ENCODE data around the gene C16orf92. TPM values are rescaled to one million over a fixed set of nuclear protein-coding genes. Genes with fewer than 3 reads are reported as not detected.
"Not testable (repeated sequence)": the region's sequence is repeated elsewhere in the genome, so short reads cannot be mapped to it uniquely, and the experiment has no call there.

Gene C16orf92
- total RNA-seq, 1 donor from 2014 or later = not detected

DNA sequence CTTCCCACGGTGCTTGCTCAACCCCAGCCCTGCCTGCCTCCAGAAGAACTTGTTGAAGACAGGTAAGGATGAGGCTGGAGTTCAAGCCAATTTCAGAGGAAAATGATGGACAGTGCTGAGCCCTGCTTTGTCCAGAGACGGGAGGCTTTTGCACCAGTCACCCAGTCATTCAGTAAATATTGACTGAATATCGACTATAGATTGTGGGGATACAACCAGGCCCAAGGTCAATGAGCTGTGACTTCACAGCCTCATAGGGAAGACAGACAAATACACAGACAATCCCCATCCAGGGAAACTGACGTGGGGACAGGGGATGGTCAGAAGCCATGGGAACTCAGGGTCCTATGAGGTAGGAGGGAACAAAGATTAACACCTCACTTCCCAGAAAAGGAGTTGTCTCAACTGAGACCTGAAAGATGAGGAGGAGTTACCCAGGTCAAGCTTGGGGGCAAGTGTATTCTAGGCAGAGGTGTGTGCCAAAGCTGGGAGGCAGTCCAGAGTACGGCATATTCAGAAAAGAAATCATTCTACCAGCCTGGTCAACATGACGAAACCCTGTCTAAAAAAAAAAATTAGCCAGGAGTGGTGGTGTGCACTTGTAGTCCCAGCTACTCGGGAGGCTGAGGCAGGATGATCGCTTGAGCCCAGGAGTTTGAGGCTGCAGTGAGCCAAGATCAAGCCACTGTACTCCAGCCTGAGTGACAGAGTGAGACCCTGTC lies 6.3 kb upstream of the C16orf92 start:
- H3K4me1 Mint-ChIP-seq (ENCODE audit: low read depth, unreplicated experiment) = peaks cover 5% of the 10 kb centered on the region
- Histone ChIP-seq H3K79me2 (ENCODE audit: insufficient read depth, low read length) (no peaks in the 10 kb centered on the region), H3K9ac (ENCODE audit: low read length) (no peak overlapping the region), H3K27me3 (ENCODE audit: insufficient read depth, low read length) (peaks cover under 1% of the 10 kb centered on the region), H4K20me1 (ENCODE audit: insufficient read depth, low read length) (no peaks in the 10 kb centered on the region), H3K9me3 (ENCODE audit: insufficient read depth, low read depth, low read length) (no peaks in the 10 kb centered on the region), H3K4me2 (ENCODE audit: low read length) (no peak overlapping the region), H3K27ac (ENCODE audit: low read depth, low read length) (no peak overlapping the region), H2AFZ (ENCODE audit: low read depth, low read length) (no peak overlapping the region), H3K4me1 (ENCODE audit: insufficient read depth, low read length) (no peaks in the 10 kb centered on the region), H3K4me3 (ENCODE audit: insufficient read depth, low read depth, low read length) (no peak overlapping the region), H3K36me3 (ENCODE audit: insufficient read depth, low read length) (no peaks in the 10 kb centered on the region)
- no peak overlapping the region for H3K4me3 Mint-ChIP-seq (ENCODE audit: unreplicated experiment)
- H3K36me3 Mint-ChIP-seq (ENCODE audit: low read depth, unreplicated experiment) = no peaks in the 10 kb centered on the region
- DNase-seq (ENCODE audit: low read depth) (no peak), FAIRE-seq (no peak)
- TF ChIP-seq, protein P1, sequence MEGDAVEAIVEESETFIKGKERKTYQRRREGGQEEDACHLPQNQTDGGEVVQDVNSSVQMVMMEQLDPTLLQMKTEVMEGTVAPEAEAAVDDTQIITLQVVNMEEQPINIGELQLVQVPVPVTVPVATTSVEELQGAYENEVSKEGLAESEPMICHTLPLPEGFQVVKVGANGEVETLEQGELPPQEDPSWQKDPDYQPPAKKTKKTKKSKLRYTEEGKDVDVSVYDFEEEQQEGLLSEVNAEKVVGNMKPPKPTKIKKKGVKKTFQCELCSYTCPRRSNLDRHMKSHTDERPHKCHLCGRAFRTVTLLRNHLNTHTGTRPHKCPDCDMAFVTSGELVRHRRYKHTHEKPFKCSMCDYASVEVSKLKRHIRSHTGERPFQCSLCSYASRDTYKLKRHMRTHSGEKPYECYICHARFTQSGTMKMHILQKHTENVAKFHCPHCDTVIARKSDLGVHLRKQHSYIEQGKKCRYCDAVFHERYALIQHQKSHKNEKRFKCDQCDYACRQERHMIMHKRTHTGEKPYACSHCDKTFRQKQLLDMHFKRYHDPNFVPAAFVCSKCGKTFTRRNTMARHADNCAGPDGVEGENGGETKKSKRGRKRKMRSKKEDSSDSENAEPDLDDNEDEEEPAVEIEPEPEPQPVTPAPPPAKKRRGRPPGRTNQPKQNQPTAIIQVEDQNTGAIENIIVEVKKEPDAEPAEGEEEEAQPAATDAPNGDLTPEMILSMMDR (IDR thresholded peaks at IDR 0.05; ENCODE audit: insufficient read depth, low read depth, low read length) = no peak
- TF ChIP-seq EZH2 (IDR thresholded peaks at IDR 0.05; ENCODE audit: insufficient read depth, low read length) = no peak
- H3K27me3 Mint-ChIP-seq (ENCODE audit: low read depth, unreplicated experiment) = peaks cover 16% of the 10 kb centered on the region
- H3K9me3 Mint-ChIP-seq (ENCODE audit: unreplicated experiment) = peaks cover 3% of the 10 kb centered on the region
- no peak overlapping the region for H3K27ac Mint-ChIP-seq (ENCODE audit: unreplicated experiment)

DNA sequence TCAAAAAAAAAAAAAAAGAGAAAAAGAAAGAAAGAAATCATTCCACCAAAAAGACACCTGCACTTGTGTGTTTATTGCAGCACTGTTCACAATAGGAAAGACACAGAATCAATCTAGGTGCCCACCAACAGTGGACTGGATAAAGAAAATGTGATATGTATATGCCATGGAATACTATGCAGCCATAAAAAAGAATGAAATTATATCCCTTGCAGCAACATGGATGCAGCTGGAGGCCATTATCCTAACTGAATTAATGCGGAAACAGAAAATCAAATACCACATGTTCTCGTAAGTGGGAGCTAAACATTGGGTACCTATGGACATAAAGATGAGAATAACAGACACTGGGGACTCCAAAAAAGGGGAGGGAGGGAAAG lies 5.7 kb upstream of the C16orf92 start:
- no peak overlapping the region for H3K4me3 Mint-ChIP-seq (ENCODE audit: unreplicated experiment)
- no peak for FAIRE-seq
- Histone ChIP-seq H4K20me1 (ENCODE audit: insufficient read depth, low read length) (no peaks in the 10 kb centered on the region), H2AFZ (ENCODE audit: low read depth, low read length) (no peak overlapping the region), H3K4me2 (ENCODE audit: low read length) (no peak overlapping the region), H3K4me1 (ENCODE audit: insufficient read depth, low read length) (no peaks in the 10 kb centered on the region), H3K27ac (ENCODE audit: low read depth, low read length) (no peak overlapping the region), H3K9me3 (ENCODE audit: insufficient read depth, low read depth, low read length) (no peaks in the 10 kb centered on the region), H3K36me3 (ENCODE audit: insufficient read depth, low read length) (no peaks in the 10 kb centered on the region), H3K9ac (ENCODE audit: low read length) (no peak overlapping the region), H3K27me3 (ENCODE audit: insufficient read depth, low read length) (no peaks in the 10 kb centered on the region), H3K79me2 (ENCODE audit: insufficient read depth, low read length) (no peaks in the 10 kb centered on the region), H3K4me3 (ENCODE audit: insufficient read depth, low read depth, low read length) (no peak overlapping the region)
- no peak for DNase-seq (ENCODE audit: low read depth)
- peaks cover 11% of the 10 kb centered on the region for H3K27me3 Mint-ChIP-seq (ENCODE audit: low read depth, unreplicated experiment)
- no peak overlapping the region for H3K27ac Mint-ChIP-seq (ENCODE audit: unreplicated experiment)
- H3K9me3 Mint-ChIP-seq (ENCODE audit: unreplicated experiment) = peaks cover 3% of the 10 kb centered on the region
- TF ChIP-seq, protein P1 (IDR thresholded peaks at IDR 0.05; ENCODE audit: insufficient read depth, low read depth, low read length) = no peak
- TF ChIP-seq EZH2 (IDR thresholded peaks at IDR 0.05; ENCODE audit: insufficient read depth, low read length) = no peak
- H3K36me3 Mint-ChIP-seq (ENCODE audit: low read depth, unreplicated experiment) = no peaks in the 10 kb centered on the region
- H3K4me1 Mint-ChIP-seq (ENCODE audit: low read depth, unreplicated experiment) = peaks cover 5% of the 10 kb centered on the region

DNA sequence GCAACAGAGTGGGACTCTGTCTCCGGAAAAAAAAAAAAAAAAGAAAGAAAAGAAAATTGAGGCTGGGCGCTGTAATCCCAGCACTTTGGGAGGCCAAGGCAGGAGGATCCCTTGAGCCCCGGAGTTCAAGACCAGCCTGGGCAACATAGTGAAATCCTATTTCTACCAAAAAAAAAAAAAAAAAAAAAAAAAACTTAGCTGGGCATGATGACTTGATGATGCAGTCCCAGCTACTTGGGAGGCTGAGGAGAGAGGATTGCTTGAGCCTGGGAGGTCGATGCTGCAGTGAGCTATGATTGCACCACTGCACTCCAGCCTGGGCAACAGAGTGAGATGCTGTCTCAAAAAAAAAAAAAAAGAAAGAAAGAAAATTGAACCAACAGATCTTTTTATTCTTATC lies 5.1 kb upstream of the C16orf92 start:
- not testable (repeated sequence) for H3K36me3 ChIP-seq (ENCODE audit: insufficient read depth, low read length); H3K4me3 Mint-ChIP-seq (ENCODE audit: unreplicated experiment); H3K27me3 ChIP-seq (ENCODE audit: insufficient read depth, low read length); DNase-seq (ENCODE audit: low read depth); H3K9ac ChIP-seq (ENCODE audit: low read length); H3K27me3 Mint-ChIP-seq (ENCODE audit: low read depth, unreplicated experiment); H4K20me1 ChIP-seq (ENCODE audit: insufficient read depth, low read length); H3K27ac ChIP-seq (ENCODE audit: low read depth, low read length); H3K4me1 ChIP-seq (ENCODE audit: insufficient read depth, low read length); H3K79me2 ChIP-seq (ENCODE audit: insufficient read depth, low read length); H3K9me3 Mint-ChIP-seq (ENCODE audit: unreplicated experiment); H3K4me2 ChIP-seq (ENCODE audit: low read length); H3K4me3 ChIP-seq (ENCODE audit: insufficient read depth, low read depth, low read length); H3K9me3 ChIP-seq (ENCODE audit: insufficient read depth, low read depth, low read length); H2AFZ ChIP-seq (ENCODE audit: low read depth, low read length); H3K36me3 Mint-ChIP-seq (ENCODE audit: low read depth, unreplicated experiment); FAIRE-seq; H3K27ac Mint-ChIP-seq (ENCODE audit: unreplicated experiment); H3K4me1 Mint-ChIP-seq (ENCODE audit: low read depth, unreplicated experiment)
